Pancreas (tissue), 10 donors: ENCODE results near the gene SLC35F5. TPM values are rescaled to one million over a fixed set of nuclear protein-coding genes. Genes with fewer than 3 reads are reported as not detected.

Experiments
- ATAC-seq, 4 donors: fragments of 200-7000 bp; cut with Tn5 transposase; one replicate each; pipeline versions ENCODE4 v1.8.0 to v1.9.1; 2020; ENCODE audit warnings: mild to moderate bottlenecking in 4 of 4, moderate library complexity in 4 of 4
- DNase-seq, 6 donors: peaks; one replicate each; pipeline ENCODE4 v3.0.0-alpha.2; 2020
- FAIRE-seq: peaks from 2 replicates; lab custom pipeline; 2012; peaks lifted over from hg19 to GRCh38; lab: Jason Lieb, UNC
- H3K27ac ChIP-seq, 4 donors: fragments of 200-600 bp; sonication (generic); 1 replicate in 3 of 4; 2 replicates in 1 of 4; pipeline versions ENCODE4 v1.5.0 to v1.8.0; 2020
- H3K27me3 ChIP-seq, 4 donors: fragments of 200-600 bp; one replicate each; pipeline ENCODE4 v1.8.0; 2021
- H3K36me3 ChIP-seq, 3 donors: fragments of 200-600 bp; sonication (generic) in 1 of 3; one replicate each; pipeline versions ENCODE4 v1.5.0 to v1.8.0; 2020 to 2021
- H3K4me1 ChIP-seq, 3 donors: fragments of 200-600 bp; one replicate each; pipeline ENCODE4 v1.8.0; 2021
- H3K4me3 ChIP-seq, 4 donors: fragments of 200-600 bp; sonication (generic) in 2 of 4; one replicate each; pipeline versions ENCODE4 v1.5.0 to v1.8.0; 2020 to 2021
- H3K9me3 ChIP-seq, 4 donors: fragments of 200-600 bp; one replicate each; pipeline ENCODE4 v1.8.0; 2021
- WGBS, 2 donors: extraction: QIAGEN DNeasy Blood & Tissue Kit; methylation state at CpG; one replicate each; pipeline ENCODE4 v1.1.7; 2013; 5-methylcytosine and 5-hydroxymethylcytosine counted together
- intact Hi-C, 3 donors: fragments of 100-400 bp; cut with DNase I; formaldehyde crosslinking; loops; one replicate each; pipeline versions ENCODE4 v1.11.1 to v1.14.2; 2022
- polyA plus RNA-seq, 2 donors: library from polyadenylated mRNA; stranded (reverse); fragments of 200-250 nt; gene quantifications; one replicate each; pipeline ENCODE4 v1.2.3, GENCODE V29; 2013
- total RNA-seq, 6 donors: library from RNA; stranded (reverse); fragmentation: NEBNext Ultra II Directional in 4 of 6; extraction: Animal tissue kit (Norgen Biotek cat#: 25700) in 4 of 6; gene quantifications; one replicate each; pipeline versions ENCODE4 v1.2.1 to v1.2.4, GENCODE V29; 2021 to 2023
- TF ChIP-seq, protein P1 (sequence below), 4 donors: fragments of 200-600 bp; sonication (generic) in 3 of 4; IDR thresholded peaks; one replicate each; pipeline versions ENCODE4 v1.5.0 to v1.8.0; 2021; ENCODE audit warnings: antibody characterized with exemption in 4 of 4
- donor health status: healthy with polysubstance abuse.
- donor health status: DM: no; HTN: no; CAD: no; lungs with moderate emphysema.
- donor health status: DM: no; HTN: no; CAD: no.
- donor health status: control.
- donor health status: control.
- donor health status: Bipolar disorder and iron deficiency.
- donor health status: DM: yes; HTN: yes; CAD: no.
- donor health status: DM: no; HTN: no; CAD: no.
- donor health status: DM: no; HTN: no; CAD: no.
- donor health status: DM: yes; HTN: yes; CAD: no.

SLC35F5 gene
- total and polyA plus RNA-seq, 8 donors: 12.6 to 58.6 (median 39.1) TPM

DNA sequence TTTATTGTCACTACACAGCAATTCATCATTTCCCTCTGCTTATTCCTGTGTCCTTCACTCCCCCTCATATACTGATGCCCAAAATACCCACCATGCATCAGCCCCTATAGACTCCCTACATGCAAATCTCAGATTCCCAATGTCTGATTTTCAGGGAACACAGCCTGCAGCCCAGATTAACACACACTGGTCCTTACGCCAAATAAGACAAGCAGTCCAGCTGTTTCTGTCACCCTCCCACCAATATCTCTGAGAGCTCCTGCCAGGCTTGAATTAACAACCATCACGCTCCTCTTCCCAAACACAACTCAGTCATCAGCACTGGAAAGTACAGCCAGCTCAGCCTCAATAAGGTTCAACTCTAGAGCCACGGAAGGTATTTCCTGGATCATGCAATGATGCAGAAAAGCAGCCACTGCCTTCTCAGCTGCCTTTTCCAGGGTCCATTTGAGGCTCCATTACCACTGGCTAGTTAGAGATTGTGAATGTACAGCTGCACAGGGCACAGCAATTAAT is 39.0 kb upstream of the SLC35F5 start:
- Histone ChIP-seq H3K27ac (no peak overlapping the region), H3K4me1 (peaks cover 0 to 3% (median 0%) of the 10 kb centered on the region in 3 donors), H3K27me3 (no peaks in the 10 kb centered on the region), H3K4me3 (no peak overlapping the region), H3K36me3 (no peaks in the 10 kb centered on the region), H3K9me3 (no peaks in the 10 kb centered on the region)
- TF ChIP-seq, protein P1, sequence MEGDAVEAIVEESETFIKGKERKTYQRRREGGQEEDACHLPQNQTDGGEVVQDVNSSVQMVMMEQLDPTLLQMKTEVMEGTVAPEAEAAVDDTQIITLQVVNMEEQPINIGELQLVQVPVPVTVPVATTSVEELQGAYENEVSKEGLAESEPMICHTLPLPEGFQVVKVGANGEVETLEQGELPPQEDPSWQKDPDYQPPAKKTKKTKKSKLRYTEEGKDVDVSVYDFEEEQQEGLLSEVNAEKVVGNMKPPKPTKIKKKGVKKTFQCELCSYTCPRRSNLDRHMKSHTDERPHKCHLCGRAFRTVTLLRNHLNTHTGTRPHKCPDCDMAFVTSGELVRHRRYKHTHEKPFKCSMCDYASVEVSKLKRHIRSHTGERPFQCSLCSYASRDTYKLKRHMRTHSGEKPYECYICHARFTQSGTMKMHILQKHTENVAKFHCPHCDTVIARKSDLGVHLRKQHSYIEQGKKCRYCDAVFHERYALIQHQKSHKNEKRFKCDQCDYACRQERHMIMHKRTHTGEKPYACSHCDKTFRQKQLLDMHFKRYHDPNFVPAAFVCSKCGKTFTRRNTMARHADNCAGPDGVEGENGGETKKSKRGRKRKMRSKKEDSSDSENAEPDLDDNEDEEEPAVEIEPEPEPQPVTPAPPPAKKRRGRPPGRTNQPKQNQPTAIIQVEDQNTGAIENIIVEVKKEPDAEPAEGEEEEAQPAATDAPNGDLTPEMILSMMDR (IDR thresholded peaks at IDR 0.05): no peak
- ATAC-seq (no peak), DNase-seq (no peak), FAIRE-seq (no peak)
- WGBS, 2 donors: 76 to 78% methylated on average over 3 of the region's 3 CpGs
- intact Hi-C loops: no loop called here

DNA sequence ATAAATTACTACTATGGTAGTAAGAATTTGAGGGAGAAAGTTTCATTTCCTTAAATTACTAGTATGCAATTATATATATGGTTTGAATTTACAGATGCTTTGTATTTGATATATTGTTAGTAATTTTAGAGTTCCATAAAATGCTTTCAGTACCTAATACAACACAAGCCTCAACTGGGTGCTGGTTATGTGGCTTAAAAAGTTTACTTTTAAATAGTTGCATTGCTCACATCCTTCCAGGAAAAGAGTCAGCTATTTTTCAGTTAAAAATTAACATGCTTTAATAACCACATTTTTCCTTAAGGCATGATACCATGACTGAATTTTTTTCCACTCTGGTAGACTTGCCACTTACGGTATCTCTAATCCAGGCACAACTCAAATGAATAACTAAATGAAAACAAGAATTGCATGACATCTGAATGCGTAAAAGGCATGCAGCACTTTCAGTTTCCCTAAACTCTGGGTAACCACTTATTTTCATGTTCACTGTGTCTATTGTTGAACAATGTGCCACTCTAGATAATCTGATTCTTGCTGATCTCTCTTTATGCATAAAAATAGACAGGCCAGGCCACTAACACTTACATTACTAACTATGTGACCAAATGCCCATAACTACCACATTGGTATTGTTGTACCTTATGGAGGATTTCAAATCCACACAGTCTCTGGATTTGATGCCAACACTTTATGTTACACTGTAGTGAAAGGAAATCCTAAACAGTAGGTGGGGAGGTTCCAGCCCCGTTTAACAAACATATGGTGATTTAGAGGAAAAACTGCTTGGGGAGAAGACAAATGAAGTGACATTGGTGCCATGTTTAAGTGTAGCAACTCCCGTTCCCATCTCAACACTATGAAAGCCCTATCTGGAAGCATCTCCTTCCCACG is 35.5 kb upstream of the SLC35F5 start:
- Histone ChIP-seq H3K27ac (peak overlapping the region in 2 of 4 donors; percentile 71), H3K4me1 (peaks cover 0 to 3% (median 0%) of the 10 kb centered on the region in 3 donors), H3K27me3 (no peaks in the 10 kb centered on the region), H3K36me3 (no peaks in the 10 kb centered on the region), H3K4me3 (no peak overlapping the region), H3K9me3 (no peaks in the 10 kb centered on the region)
- DNase-seq (no peak), ATAC-seq (peak in 3 of 4 donors; percentile 34 to 88 (median 80)), FAIRE-seq (no peak)
- intact Hi-C loops: no loop called here
- TF ChIP-seq, protein P1 (IDR thresholded peaks at IDR 0.05): no peak
- 57% methylated on average over 5 of the region's 5 CpGs for WGBS, 2 donors

DNA sequence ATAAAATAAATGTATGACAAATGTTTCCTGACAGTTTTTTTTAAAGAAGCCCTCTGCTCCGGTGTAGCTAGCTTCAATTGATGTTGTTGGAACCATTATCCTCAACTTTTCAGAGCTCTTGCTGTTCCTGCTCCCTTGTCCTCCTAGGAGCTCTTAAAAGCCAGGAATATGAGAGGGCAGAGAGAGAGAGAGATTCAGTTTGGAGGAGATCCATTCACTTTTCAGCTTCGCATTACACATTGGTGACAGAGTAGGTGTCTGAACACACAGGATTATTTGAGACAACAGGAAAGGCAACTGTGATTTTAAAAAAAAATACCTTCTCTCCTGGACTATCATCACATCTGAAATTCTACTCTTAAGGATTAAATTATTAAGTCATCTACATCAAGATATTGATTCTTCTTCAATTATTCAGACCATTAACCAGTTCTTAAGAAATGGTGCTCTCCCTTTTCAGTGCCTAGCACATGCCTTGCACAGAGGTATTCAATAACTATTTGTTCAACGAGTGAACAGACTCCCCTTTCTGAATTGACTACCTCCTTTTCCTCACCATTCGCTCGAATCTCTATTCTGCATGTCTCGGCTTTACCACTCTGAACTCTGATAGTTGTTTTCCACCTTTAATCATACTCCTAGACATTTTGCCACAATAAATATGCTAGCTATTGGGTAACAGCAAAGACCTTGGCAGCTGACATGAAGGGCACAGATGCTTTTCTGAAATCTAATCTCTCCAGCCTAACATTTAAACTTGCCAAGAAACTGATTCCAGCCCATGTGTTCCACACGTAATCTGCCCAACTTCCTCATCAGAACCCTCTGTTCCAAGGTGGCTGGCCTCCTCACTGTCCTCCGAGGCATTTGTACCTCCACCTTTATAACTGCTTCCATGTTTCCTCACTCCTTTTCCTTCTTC is 28.6 kb upstream of the SLC35F5 start:
- Histone ChIP-seq H3K4me1 (peaks cover 6 to 13% (median 12%) of the 10 kb centered on the region in 3 donors), H3K27ac (peak overlapping the region in 2 of 4 donors; percentile 2 to 48), H3K9me3 (no peaks in the 10 kb centered on the region), H3K27me3 (no peaks in the 10 kb centered on the region), H3K36me3 (no peaks in the 10 kb centered on the region), H3K4me3 (no peak overlapping the region)
- peak in 3 of 6 donors; percentile 23 to 33 (median 26) for DNase-seq
- 28 to 35% methylated on average over 8 of the region's 8 CpGs for WGBS, 2 donors
- peak; percentile 84 to 95 (median 89) for ATAC-seq
- no peak for FAIRE-seq
- TF ChIP-seq, protein P1 (IDR thresholded peaks at IDR 0.05): no peak
- intact Hi-C loops: no loop called here

- Histone ChIP-seq H3K9me3 (no peaks in the 10 kb centered on the region), H3K4me1 (peaks cover 6 to 10% (median 9%) of the 10 kb centered on the region in 3 donors), H3K27me3 (no peaks in the 10 kb centered on the region), H3K4me3 (no peak overlapping the region), H3K27ac (no peak overlapping the region), H3K36me3 (no peaks in the 10 kb centered on the region)
- FAIRE-seq: no peak
- intact Hi-C loops: no loop called here
- ATAC-seq: no peak
- DNase-seq: no peak
- TF ChIP-seq, protein P1 (IDR thresholded peaks at IDR 0.05): no peak
- 45 to 52% methylated on average over 5 of the region's 5 CpGs for WGBS, 2 donors
These were observed 24.0 kb upstream of the SLC35F5 start for GRCh38 chr2:113780472-113780871.
